GM19468 (cell line): ENCODE measurements around the gene SAMD4A.

Source experiments
- ATAC-seq: cut with Tn5 transposase; IDR thresholded peaks from one replicate; pipeline ENCODE4 v1.9.1; 2021; ENCODE audit warnings: mild to moderate bottlenecking, moderate library complexity, moderate number of reproducible peaks; ENCODE audit not compliant: unreplicated experiment; ENCODE audit errors: extremely low read depth

Gene SAMD4A

GRCh38 chr14:54627540-54628363 is 60.8 kb downstream of the SAMD4A start:
- ATAC-seq, result no peak

- ATAC-seq, result no peak
These were observed 62.3 kb downstream of the SAMD4A start for GRCh38 chr14:54629183-54629582.

GRCh38 chr14:54629635-54630360 is 62.9 kb downstream of the SAMD4A start:
- ATAC-seq, result no peak

- ATAC-seq, result no peak
These were observed 64.1 kb downstream of the SAMD4A start for GRCh38 chr14:54631016-54631415.

- no peak for ATAC-seq
These were observed 65.5 kb downstream of the SAMD4A start for GRCh38 chr14:54632452-54632851.

- ATAC-seq, result no peak
These were observed 66.1 kb downstream of the SAMD4A start for GRCh38 chr14:54633076-54633475.

- ATAC-seq, result no peak
These were observed 70.6 kb downstream of the SAMD4A start for GRCh38 chr14:54637270-54638134.

GRCh38 chr14:54638135-54638446 is 71.2 kb downstream of the SAMD4A start:
- ATAC-seq, result no peak

GRCh38 chr14:54639611-54640010 is 72.7 kb downstream of the SAMD4A start:
- no peak for ATAC-seq

GRCh38 chr14:54640506-54640905 is 73.6 kb downstream of the SAMD4A start:
- no peak for ATAC-seq

- no peak for ATAC-seq
These were observed 75.2 kb downstream of the SAMD4A start for GRCh38 chr14:54642121-54642520.

GRCh38 chr14:54642801-54643695 is 76.1 kb downstream of the SAMD4A start:
- ATAC-seq, result no peak

- ATAC-seq, result no peak
These were observed 76.8 kb downstream of the SAMD4A start for GRCh38 chr14:54643696-54644176.

- no peak for ATAC-seq
These were observed 78.7 kb downstream of the SAMD4A start for GRCh38 chr14:54645639-54646038.

GRCh38 chr14:54646626-54647025 is 79.7 kb downstream of the SAMD4A start:
- ATAC-seq, result no peak

- no peak for ATAC-seq
These were observed 80.5 kb downstream of the SAMD4A start for GRCh38 chr14:54647378-54647777.

GRCh38 chr14:54649056-54649455 is 82.1 kb downstream of the SAMD4A start:
- ATAC-seq, result no peak

GRCh38 chr14:54650331-54650958 is 83.5 kb downstream of the SAMD4A start:
- ATAC-seq, result no peak

GRCh38 chr14:54650959-54651351 is 84.0 kb downstream of the SAMD4A start:
- no peak for ATAC-seq
